NCI-H2081 (cell line): ENCODE measurements around the gene BASP1.
"Not testable (repeated sequence)": the region's sequence is repeated elsewhere in the genome, so short reads cannot be mapped to it uniquely, and the experiment has no call there.

Source experiments
- DNase-seq, 2 experiments: peaks; one replicate each; lab custom pipeline; 2025; lab: John Stamatoyannopoulos, UW

BASP1 gene

DNA sequence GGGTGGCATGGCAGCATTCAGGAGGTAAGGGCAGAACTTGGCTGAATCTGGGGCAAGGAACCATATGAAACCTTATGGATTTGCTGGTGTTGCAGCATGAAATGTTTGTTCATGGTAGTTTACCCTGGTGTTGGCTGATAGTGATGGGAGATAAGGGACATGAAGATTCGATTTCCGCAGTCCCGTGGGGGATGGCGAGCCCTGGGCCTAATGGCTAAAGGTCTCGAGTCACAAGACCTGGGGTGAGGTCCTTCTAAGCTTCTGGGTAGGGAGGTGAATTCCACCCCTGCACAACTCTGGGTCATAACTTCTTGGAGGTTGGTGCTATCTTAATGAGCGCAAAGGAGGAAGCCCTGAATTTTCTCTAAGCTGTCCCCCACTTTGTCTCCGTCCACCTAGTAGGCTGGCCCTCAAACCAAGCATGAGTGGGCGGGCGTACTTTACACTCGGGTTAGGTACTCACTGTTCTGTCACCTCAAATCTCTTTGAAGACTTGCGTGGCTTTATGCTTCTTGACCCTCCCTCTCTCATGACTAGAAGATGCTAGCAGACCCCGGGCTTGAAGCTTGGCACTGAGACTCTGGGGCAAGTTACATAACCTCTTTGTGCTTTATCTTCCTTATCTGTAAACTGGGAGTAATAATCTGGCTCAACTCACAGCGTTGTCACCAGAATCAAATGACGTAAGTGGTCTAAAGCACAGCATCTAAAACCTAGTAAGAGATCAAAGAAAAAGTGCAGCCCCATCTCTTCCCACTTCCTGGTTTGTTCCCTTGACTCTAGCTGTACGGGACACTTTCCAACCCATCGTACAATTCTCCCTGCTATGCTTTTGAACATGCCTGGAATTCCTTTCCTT, 72.5 kb downstream of the BASP1 start:
- DNase-seq = no peak

DNA sequence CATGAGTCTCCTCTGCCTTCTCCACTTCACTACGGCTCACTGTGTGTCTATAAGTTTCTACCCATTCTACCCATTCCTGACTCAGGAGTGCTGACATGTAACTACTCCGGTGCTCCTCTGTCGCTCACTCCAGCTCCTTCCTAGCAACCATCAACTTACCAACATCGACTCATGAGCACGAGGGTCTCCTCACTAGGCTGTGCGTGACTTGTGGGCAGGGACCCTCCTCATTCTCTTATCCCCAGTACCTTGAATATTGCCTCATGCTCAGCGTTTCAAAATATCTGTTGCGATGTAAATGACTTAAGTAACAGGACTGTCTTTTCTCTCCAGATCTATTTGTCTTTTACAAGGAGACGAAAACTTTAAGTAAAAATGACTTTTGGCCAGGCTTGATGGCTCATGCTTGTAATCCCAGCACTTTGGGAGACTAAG, 73.1 kb downstream of the BASP1 start:
- DNase-seq = no peak

DNA sequence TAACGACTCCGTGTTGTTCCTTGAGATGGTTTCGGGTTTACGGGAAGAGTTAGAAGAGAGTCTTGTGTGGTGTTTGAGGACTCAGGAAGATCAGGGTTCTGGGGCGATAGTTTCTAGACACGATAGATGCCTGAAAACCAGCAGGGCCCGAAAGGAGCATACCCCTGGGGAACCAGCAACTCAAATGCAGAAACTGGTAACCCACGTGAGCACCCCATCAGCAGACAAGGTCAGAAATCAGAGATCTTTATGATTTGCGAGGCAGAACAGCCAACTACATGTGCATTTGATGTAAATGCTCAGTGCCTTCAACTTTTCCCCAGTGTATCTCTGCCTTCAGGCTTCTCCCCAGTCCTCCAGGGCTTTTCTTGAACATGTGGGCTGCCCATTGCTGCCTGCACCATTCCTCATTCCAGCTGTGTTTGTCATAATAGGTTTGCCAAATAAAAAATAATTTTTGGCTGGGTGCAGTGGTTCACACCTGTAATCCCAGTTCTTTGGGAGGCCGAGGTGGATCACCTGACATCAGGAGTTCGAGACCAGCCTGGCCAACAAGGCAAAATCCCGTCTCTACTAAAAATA, 75.1 kb downstream of the BASP1 start:
- no peak for DNase-seq

DNA sequence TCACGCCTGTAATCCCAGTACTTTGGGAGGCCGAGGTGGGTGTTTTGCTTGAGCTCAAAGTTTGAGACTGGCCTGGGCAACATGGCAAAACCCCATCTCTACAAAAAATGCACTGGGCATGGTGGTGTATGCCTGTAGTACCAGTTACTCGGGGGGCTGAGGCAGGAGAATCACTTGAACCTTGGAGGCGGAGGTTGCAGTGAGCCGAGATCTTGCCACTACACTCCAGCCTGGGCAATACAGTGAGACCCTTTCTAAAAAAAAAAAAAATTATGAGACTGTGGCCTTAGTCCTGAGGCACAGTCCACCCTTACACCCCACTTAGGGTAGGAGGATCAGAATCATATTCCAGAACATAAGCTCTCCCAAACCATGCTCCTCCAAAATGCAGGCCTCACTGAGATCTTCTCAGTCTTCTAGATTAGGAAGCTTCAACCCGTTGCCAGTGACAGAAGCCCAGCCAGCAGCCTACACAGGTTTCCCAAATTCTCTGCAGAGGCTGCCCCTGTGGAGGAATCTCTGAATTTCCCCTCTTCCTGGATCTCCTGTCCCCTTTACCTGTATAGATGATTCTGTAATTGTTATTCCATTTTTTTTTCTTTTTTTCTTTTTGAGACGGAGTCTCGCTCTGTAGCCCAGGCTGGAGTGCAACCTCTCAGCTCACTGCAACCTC, 77.3 kb downstream of the BASP1 start:
- no peak for DNase-seq

DNA sequence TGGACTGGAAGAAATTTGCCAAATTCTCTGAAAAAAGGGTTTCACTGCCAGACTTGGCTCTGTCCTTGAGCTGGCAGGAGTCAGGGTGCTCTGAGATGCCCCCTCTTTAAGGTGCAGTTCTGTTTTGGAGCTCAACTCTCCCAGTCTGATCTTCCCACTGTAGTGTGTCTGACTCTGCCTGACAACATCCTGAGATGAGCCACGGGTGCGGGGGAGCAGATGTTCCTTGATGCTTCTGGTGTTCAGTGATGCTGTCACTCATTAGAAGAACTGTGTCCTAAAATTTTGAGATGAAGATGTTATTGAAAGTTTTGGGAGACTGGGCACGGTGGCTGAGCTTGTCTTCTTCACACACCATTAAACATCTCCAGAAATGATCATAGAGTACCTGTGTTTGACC, 78.2 kb downstream of the BASP1 start:
- no peak for DNase-seq

DNA sequence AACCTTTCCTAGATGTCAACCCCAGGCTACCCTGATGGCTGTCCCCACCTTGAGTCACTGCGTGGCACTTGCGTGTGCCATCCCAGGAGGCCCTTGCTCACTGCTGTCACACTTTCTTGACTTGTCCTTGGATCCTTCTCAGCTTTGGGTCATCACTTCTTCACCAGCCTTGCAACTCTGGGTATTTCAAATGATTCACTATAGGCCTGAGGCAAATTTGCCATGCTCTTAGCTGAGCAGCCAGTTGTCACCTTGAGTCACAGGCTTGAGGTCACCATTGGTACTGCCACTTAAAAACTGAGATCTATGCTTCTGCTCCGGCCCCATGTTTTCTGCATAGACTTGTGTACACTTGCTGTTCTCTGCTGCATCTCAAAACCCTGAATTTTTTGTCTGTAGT, 84.7 kb downstream of the BASP1 start:
- no peak for DNase-seq

DNA sequence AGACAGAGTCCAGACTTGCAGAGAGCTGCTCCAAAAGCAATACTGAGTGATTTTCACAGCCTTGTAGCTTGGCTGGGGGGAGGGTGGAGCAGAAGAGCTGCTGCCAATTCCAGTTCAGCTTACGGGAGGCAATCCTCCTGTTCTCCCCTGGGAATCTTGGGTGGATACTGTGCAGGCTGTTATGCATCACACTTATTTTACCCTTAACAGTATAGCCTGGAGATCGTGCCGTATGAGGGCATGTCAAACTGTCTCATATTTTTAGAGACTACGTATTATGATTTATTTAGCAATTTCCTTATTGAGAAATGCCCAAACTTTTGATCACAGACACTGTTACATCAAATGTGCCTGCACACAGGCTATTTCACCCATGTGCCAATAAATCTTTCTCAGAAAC, 85.2 kb downstream of the BASP1 start:
- no peak for DNase-seq

DNA sequence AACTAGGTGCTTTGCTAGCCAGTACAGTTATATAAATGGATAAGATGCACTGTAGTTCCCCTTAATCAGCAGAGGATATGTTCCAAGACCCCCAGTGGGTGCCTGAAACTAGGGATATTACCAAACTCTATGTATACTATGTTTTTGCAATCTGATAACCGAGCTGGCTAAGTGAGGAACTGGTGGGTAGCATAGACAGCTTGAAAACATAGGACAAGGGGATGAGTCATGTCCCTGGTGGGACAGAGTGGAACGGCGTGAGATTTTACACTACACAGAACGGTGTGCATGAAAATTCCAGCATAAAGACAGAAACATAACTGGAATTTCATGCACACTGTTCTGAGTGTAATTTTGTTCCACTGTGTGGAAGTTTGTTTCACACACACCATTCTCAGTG, 86.9 kb downstream of the BASP1 start:
- DNase-seq = no peak

DNA sequence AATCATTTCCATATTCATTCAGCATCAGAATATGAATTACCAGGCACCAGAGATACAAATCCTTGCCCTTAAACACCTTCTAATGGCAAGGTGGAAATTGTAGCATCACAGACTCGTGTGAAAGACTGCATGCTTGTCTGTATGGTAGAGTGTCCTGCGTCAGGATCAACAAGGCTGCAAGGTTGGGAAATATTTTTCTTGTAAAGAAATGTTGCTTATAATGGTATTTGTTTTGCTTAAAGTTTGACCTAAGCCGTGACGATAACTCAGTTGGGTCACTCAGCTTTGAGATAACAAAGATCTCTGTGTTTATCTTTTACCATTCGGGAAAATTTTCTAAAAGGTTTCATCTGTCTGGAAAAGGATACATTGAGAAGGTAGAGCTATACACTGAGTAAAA, 87.6 kb downstream of the BASP1 start:
- DNase-seq = no peak

DNA sequence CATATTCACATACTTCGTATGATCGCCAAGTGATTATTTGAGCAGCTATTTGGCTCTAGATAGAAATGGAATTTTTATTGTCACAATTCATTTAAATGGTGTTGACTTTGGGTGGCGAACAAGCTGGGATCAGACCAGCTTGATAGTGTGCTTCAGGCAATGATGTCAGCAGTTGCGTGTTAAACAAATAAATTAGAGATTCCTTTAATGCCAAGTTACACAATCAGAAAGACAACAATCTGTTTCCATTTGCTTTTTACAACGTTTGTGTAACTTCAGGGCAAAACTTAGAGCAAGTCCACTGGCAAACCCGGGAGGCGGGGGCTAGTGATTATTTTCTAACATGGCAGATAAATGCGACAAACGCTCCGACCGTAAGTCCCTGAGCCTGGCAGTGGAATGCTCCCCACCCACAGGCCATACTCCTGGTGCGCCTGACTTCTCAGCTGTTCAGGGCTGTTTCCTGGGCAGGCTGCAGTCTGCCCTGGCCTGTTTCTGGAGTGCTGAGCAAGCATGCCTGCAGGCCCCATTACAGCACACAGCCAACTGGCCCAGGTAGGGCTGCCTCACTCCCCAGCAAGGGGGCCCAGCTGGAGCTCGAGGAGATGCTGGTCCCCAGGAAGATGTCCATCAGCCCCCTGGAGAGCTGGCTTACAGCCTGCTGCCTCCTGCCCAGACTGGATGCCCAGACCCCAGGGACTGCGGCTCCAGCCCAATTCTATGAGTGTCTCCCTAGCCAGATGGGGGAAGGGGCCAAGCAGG, 88.7 kb downstream of the BASP1 start:
- peak; percentile 75 to 89 for DNase-seq

DNA sequence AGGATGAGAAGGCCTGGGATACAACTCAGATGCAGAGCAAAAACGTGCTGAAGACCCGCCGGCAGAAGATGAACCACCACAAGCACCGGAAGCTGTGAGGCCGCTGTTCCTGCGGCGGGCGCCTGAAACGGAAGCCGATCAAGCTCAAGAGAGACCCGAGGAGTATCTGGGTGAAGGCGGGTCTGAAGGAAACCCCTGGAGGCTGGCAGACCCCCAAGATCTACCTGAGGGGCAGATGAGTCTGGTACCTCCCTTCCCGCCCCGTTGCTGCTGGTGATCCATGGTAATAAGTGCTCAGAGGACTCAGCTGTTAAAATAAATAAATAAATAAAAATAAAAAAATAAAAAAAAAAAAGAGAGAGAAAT, 89.3 kb downstream of the BASP1 start:
- DNase-seq = no peak

DNA sequence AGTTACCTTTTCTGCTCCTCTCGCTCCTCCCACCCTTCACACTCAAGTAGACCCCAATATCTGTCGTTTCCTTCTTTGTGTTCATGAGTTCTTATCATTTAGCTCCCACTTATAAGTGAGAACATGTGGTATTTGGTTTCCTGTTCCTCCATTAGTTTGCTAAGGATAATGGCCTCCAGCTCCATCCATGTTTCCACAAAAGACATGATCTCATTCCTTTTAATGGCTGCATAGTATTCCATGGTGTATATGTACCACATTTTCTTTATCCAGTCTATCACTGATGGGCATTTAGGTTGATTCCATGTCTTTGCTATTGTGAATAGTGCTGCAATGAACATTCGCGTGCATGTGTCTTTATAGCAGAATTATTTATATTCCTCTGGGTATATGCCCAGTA, 90.0 kb downstream of the BASP1 start:
- DNase-seq = not testable (repeated sequence)

DNA sequence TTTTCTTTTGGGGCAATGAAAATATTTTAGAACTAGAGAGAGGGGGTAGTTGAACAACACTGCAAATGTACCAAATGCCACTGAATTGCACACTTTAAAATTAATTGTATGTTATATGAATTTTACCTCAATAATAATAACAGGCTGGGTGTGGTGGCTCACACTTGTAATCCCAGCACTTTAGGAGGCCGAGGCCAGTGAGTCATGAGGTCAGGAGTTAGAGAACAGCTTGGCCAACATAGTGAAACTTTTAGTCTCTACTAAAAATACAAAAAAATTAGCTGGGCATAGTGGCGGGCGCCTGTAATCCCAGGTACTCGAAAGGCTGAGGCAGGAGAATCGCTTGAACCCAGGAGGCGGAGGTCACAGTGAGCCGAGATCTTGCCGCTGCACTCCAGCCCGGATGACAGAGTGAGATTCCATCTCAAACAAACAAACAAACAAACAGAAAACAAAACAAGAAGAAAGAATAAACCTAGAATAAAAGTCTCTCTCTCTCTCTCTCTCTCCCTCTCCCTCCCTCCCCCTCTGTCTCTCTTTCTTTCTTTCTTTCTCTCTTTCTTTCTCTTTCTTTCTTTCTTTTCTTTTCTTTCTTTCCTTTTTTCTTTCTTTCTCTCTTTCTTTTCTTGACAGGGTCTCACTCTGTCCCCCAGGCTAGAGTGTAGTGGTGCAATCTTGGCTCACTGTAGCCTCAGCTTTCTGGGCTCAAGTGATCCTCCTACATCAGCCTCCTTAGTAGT, 91.1 kb downstream of the BASP1 start:
- no peak for DNase-seq

DNA sequence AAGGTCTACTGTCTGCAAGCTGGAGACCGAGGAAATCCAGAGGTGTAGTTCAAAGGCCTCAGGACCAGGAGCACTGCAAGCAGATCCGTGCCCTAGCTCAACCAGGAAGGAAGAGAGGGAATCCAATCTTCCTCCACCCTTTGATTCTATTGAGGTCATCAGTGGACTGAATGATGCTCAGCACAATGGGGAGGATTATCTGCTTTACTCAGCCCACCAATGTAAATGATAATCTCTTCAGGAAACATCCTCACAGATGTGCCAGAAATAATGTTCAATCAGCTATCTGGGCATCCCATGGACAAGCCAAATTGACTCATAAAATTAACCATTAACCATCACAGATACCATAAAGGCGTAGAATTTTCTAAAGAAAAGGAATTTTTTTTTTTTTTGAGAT, 92.0 kb downstream of the BASP1 start:
- DNase-seq = no peak

DNA sequence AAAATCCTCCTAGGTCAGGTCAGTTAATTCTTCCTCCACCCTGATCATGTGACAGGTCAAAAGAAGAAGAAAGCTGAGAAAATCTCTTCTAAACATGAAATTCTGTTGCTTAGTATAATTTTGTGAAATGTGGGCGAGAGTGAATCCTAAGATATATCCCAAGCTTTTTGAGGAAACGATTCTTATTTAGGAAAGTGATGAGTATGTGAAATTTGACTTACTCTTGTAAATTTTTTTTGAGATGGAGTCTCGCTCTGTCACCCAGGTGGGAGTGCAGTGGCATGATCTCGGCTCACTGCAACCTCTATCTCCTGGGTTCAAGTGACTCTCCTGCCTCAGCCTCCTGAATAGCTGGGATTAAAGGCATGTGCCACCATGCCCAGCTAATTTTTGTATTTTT, 93.1 kb downstream of the BASP1 start:
- not testable (repeated sequence) for DNase-seq

DNA sequence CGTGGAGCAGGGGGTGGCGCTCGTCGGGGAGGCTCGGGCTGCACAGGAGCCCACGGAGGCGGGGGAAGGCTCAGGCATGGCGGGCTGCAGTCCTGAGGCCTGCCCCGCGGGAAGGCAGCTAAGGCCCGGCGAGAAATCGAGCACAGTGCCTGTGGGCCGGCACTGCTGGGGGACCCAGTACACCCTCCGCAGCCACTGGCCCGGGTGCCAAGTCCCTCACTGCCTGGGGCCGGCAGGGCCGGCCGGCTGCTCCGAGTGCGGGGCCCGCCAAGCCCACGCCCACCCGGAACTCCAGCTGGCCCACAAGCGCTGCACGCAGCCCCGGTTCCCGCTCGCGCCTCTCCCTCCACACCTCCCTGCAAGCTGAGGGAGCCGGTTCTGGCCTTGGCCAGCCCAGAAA, 94.4 kb downstream of the BASP1 start:
- not testable (repeated sequence) for DNase-seq

DNA sequence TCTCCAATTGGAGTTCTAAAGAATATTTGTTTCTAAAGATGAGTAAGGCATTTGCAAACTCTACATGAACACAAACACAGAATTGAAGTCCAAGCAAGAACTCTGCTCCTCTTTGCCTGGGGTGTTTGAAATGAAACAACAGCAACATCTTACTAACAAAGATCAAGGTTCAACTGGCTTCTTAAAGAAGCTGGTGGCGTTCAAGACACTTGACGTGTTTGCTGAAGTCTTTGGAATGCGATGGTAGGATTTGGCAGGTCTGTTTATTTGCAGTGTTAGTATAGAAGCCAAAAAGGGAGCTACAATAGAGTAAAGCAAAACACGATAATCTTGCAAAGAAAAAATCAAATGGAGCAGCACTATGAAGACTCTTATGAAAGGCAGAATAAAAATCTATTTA, 94.9 kb downstream of the BASP1 start:
- no peak for DNase-seq

DNA sequence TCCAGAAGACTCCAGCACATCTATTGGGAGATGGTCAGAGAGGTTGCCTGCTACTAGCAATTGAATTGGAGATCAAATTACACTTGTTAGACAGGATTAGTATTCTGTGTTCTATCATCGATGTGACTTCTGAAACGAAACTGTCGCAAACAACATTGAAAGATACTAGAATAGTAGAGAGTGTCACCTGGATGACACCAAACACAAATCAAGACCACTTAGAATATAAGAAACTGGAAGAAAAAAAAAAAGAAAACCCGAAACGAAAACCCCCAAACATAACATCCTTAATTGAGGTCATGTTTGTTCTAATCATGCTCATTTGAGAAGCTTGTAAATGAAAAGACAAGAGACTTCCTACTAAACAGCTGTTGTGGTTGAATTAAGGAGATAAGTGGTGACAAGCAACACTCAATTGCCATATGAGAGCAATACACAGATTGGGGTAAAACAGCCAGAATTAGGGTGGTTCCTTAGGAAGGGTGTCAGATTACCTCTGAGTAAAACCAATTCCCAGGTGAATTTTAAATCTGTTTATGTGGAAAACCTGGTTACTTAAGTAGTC, 97.6 kb downstream of the BASP1 start:
- peak in 1 of 2 experiments; percentile 25 for DNase-seq

DNA sequence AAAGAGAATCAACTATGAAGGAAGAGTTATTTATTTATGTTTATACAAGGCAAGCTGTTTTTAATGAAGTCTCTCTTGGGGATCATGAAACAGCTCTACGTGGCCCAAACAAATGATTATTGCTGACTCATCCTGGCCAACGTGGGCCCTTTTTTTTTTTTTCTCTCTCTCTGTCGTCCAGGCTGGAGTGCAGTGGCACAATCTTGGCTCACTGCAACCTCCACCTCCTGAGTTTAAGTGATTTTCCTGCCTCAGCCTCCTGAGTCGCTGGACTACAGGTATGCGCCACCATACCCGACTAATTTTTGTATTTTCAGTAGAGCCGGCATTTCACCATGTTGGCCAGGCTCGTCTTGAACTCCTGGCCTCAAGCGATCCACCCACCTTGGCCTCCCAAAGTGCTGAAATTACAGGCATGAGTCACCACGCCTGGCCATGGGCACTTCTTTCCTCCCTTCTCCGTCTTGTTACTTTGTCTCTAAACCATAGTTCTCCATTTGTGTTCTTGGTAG, 98.3 kb downstream of the BASP1 start:
- no peak for DNase-seq

DNA sequence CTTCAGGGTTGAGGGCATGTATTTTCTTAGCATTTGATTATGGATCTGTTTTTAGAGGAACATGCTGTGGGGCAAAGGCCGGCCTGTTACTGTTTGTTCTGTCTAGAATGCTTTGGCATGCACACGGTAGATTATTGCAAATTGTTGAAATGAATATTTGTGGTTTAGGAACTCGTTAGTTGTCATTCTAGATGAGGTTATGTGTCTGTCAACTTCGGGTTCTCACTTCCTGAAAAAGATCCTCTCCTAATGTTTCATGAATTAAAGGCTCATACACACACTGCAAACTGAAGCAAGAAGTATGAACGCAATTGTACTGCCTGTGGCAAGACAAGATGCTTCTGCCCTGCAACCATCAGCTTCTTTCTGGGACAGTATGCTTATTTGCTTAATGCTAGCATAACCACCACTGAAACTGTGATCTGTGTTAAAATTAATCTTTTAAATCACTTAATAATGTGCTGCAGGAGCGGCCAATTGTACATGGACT, 99.6 kb downstream of the BASP1 start:
- DNase-seq = no peak

DNA sequence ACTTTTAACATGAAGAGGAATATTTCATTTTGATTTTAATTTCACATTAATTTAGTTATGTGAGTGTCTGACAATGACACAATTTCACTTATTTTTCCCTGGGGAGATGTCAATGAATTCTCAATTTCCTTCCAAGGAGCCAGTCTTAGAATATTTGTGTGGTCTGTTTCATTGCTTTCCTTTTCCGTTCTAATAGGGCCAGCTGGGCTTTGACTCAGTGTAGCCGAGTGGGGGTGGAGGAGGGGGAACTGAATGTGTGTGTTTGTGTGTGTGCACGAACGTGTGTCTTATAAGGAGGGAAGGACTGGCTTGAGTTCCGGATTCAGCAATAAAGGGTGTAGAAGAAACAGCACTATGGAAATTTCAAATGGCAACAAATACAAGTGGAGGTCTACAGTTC, 100.0 kb downstream of the BASP1 start:
- DNase-seq = no peak
